Keratinocyte (primary cell): ENCODE data around the gene RIN3. TPM values are rescaled to one million over a fixed set of nuclear protein-coding genes. Genes with fewer than 3 reads are reported as not detected.

Experiments used
- DNase-seq: peaks from one replicate; pipeline ENCODE4 v3.0.0-alpha.2; 2011; ENCODE audit warnings: low read depth, missing footprints, low spot score
- FAIRE-seq: peaks from 2 replicates; lab custom pipeline; 2011; peaks lifted over from hg19 to GRCh38; lab: Jason Lieb, UNC
- H2AFZ ChIP-seq: 2 replicates; pipeline ENCODE4 v1.6.0; 2012; ENCODE audit warnings: low read length, control low read depth, inconsistent platforms; ENCODE audit not compliant: control insufficient read depth
- H3K27ac ChIP-seq: 2 replicates; pipeline ENCODE4 v1.5.1; 2011; ENCODE audit warnings: low read length; ENCODE audit not compliant: control insufficient read depth, insufficient read depth
- H3K27me3 ChIP-seq: 3 replicates; pipeline ENCODE4 v1.6.0; 2011; ENCODE audit warnings: low read length; ENCODE audit not compliant: control insufficient read depth, insufficient read depth; ENCODE audit errors: extremely low read depth
- H3K36me3 ChIP-seq, 2 experiments: 2 replicates in 1 of 2; 3 replicates in 1 of 2; pipeline ENCODE4 v1.5.1; 2011; ENCODE audit warnings: low read length in 2 of 2, mild to moderate bottlenecking in 1 of 2; ENCODE audit not compliant: control insufficient read depth in 2 of 2, insufficient read depth in 2 of 2; ENCODE audit errors: extremely low read depth in 1 of 2
- H3K4me1 ChIP-seq: 3 replicates; pipeline ENCODE4 v1.5.1; 2011; ENCODE audit warnings: low read length; ENCODE audit not compliant: control insufficient read depth, insufficient read depth; ENCODE audit errors: extremely low read depth
- H3K4me2 ChIP-seq: 3 replicates; pipeline ENCODE4 v1.6.0; 2011; ENCODE audit warnings: low read depth, low read length; ENCODE audit not compliant: control insufficient read depth, insufficient read depth; ENCODE audit errors: extremely low read depth
- H3K4me3 ChIP-seq, 3 experiments: fragments of 200-600 bp in 1 of 3; sonication (generic) in 1 of 3; 2 replicates in 2 of 3; 3 replicates in 1 of 3; pipeline ENCODE4 v1.5.1; 2011 to 2016; ENCODE audit warnings: low read length in 3 of 3, mild to moderate bottlenecking in 3 of 3, control low read depth in 2 of 3, inconsistent platforms in 1 of 3, low read depth in 1 of 3, mixed read lengths in 1 of 3, mixed run types in 1 of 3, moderate library complexity in 1 of 3; ENCODE audit not compliant: control insufficient read depth in 2 of 3, insufficient read depth in 2 of 3; ENCODE audit errors: extremely low read depth in 1 of 3
- H3K79me2 ChIP-seq: 2 replicates; pipeline ENCODE4 v1.6.0; 2012; ENCODE audit warnings: low read length; ENCODE audit not compliant: control insufficient read depth, insufficient read depth
- H3K9ac ChIP-seq: 3 replicates; pipeline ENCODE4 v1.6.0; 2011; ENCODE audit warnings: low read length; ENCODE audit not compliant: control insufficient read depth, insufficient read depth; ENCODE audit errors: extremely low read depth
- H3K9me1 ChIP-seq: 3 replicates; pipeline ENCODE4 v1.6.0; 2011; ENCODE audit warnings: low read length; ENCODE audit not compliant: control insufficient read depth, insufficient read depth; ENCODE audit errors: extremely low read depth
- H3K9me3 ChIP-seq: 2 replicates; pipeline ENCODE4 v1.5.1; 2012; ENCODE audit warnings: low read depth, low read length; ENCODE audit not compliant: control insufficient read depth
- H4K20me1 ChIP-seq: 3 replicates; pipeline ENCODE4 v1.6.0; 2011; ENCODE audit warnings: low read length; ENCODE audit not compliant: control insufficient read depth, insufficient read depth; ENCODE audit errors: extremely low read depth
- CTCF ChIP-seq, 3 experiments: IDR thresholded peaks in 1 of 3; conservative IDR thresholded peaks in 1 of 3; optimal IDR thresholded peaks in 1 of 3; 2 replicates in 2 of 3; 3 replicates in 1 of 3; pipeline versions ENCODE3 to v1.5.1; 2011; ENCODE audit warnings: low read length in 3 of 3, mild to moderate bottlenecking in 3 of 3, moderate library complexity in 2 of 3, control low read depth in 1 of 3, inconsistent platforms in 1 of 3; ENCODE audit not compliant: insufficient read depth in 2 of 3; ENCODE audit errors: extremely low read depth in 1 of 3
- EZH2 ChIP-seq: IDR thresholded peaks from one replicate; pipeline ENCODE4 v1.6.1; 2012; ENCODE audit warnings: inconsistent platforms, mild to moderate bottlenecking, low read length, moderate library complexity
- dilution Hi-C: fragments of 300-500 bp; cut with MboI; formaldehyde crosslinking; loops from one replicate; pipeline ENCODE4 v1.7.0; 2020; ENCODE audit warnings: low sequenced_read_pairs; ENCODE audit not compliant: extremely low pct_ligation_motif_present
- polyA plus RNA-seq, 5 experiments: library from polyadenylated mRNA; depleted of rRNA in 3 of 5; stranded (reverse) in 3 of 5; stranded (forward) in 1 of 5; unstranded in 1 of 5; fragments of >200 nt; gene quantifications; 1 replicate in 1 of 5; 2 replicates in 3 of 5; 3 replicates in 1 of 5; pipeline versions ENCODE4 v1.2.1 to v1.2.3, GENCODE V29; 2011 to 2012; ENCODE audit warnings: missing spikeins in 2 of 5, low read depth in 1 of 5, low replicate concordance in 1 of 5

The RIN3 gene
- polyA plus RNA-seq, 1 donor (not counting 4 experiments of a cell fraction or from before 2014, with no cell fraction given), result 1.2 TPM

- no peaks in the 10 kb centered on the region for H3K4me1 ChIP-seq
- H3K4me2 ChIP-seq, result no peak overlapping the region
- H3K27me3 ChIP-seq, result no peaks in the 10 kb centered on the region
- peaks cover 0 to 2% of the 10 kb centered on the region in 2 experiments for H3K36me3 ChIP-seq
- H3K9me3 ChIP-seq, result no peaks in the 10 kb centered on the region
- dilution Hi-C loops, result no loop called here
- no peak overlapping the region for H2AFZ ChIP-seq
- H4K20me1 ChIP-seq, result no peaks in the 10 kb centered on the region
- no peaks in the 10 kb centered on the region for H3K9me1 ChIP-seq
- FAIRE-seq (no peak), DNase-seq (no peak)
- no peak for TF ChIP-seq EZH2
- TF ChIP-seq CTCF (optimal IDR thresholded peaks at IDR 0.05 in 1 of 3, IDR thresholded peaks at IDR 0.05 in 1 of 3, conservative IDR thresholded peaks at IDR 0.05 in 1 of 3; ENCODE audit: extremely low read depth in 1 of 3, insufficient read depth in 2 of 3, low read length in 3 of 3), result no peak
- no peak overlapping the region for H3K27ac ChIP-seq
- no peak overlapping the region for H3K9ac ChIP-seq
- no peaks in the 10 kb centered on the region for H3K79me2 ChIP-seq
- no peak overlapping the region for H3K4me3 ChIP-seq
Observed at GRCh38 chr14:92633724-92634123, 120.1 kb downstream of the RIN3 start.

GRCh38 chr14:92635031-92635430 lies 121.5 kb downstream of the RIN3 start:
- Histone ChIP-seq H3K27me3 (no peaks in the 10 kb centered on the region), H3K4me1 (no peaks in the 10 kb centered on the region), H3K9me1 (no peaks in the 10 kb centered on the region), H4K20me1 (no peaks in the 10 kb centered on the region), H3K79me2 (no peaks in the 10 kb centered on the region), H3K9me3 (no peaks in the 10 kb centered on the region), H3K27ac (no peak overlapping the region), H3K4me3 (no peak overlapping the region), H2AFZ (no peak overlapping the region), H3K9ac (no peak overlapping the region), H3K36me3 (peaks cover 0 to 2% of the 10 kb centered on the region in 2 experiments), H3K4me2 (no peak overlapping the region)
- dilution Hi-C loops, result no loop called here
- FAIRE-seq (no peak), DNase-seq (no peak)
- no peak for TF ChIP-seq EZH2
- no peak for TF ChIP-seq CTCF (optimal IDR thresholded peaks at IDR 0.05 in 1 of 3, IDR thresholded peaks at IDR 0.05 in 1 of 3, conservative IDR thresholded peaks at IDR 0.05 in 1 of 3; ENCODE audit: extremely low read depth in 1 of 3, insufficient read depth in 2 of 3, low read length in 3 of 3)
